Measurements from ENCODE around the gene DHODH.
"Not testable (repeated sequence)": the region's sequence is repeated elsewhere in the genome, so short reads cannot be mapped to it uniquely, and the experiment has no call there.

DNA sequence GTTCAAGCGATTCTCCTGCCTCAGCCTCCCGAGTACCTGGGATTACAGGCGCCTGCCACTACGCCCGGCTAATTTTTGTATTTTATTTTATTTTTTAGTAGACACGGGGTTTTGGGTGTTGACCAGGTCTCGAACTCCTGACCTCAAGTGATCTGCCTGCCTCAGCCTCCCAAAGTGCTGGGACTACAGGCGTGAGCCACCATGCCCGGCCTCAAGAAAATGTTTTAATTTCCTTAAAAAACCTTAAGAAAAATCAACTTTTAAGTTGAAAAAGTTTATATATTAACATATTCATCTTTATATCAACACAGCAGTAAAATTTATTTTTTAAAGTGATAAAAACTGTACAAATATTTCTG, 500 bp upstream of the DHODH start:
- TF ChIP-seq CTCF (IDR thresholded peaks at IDR 0.05; ENCODE audit: poor library complexity, severe bottlenecking); POLR2AphosphoS5 (IDR thresholded peaks at IDR 0.05); TAF1 (IDR thresholded peaks at IDR 0.05; ENCODE audit: low read depth); EZH2 (IDR thresholded peaks at IDR 0.05; ENCODE audit: borderline replicate concordance, insufficient read depth, low read length, poor library complexity, severe bottlenecking): not testable (repeated sequence)
- TF ChIP-seq, protein P1, sequence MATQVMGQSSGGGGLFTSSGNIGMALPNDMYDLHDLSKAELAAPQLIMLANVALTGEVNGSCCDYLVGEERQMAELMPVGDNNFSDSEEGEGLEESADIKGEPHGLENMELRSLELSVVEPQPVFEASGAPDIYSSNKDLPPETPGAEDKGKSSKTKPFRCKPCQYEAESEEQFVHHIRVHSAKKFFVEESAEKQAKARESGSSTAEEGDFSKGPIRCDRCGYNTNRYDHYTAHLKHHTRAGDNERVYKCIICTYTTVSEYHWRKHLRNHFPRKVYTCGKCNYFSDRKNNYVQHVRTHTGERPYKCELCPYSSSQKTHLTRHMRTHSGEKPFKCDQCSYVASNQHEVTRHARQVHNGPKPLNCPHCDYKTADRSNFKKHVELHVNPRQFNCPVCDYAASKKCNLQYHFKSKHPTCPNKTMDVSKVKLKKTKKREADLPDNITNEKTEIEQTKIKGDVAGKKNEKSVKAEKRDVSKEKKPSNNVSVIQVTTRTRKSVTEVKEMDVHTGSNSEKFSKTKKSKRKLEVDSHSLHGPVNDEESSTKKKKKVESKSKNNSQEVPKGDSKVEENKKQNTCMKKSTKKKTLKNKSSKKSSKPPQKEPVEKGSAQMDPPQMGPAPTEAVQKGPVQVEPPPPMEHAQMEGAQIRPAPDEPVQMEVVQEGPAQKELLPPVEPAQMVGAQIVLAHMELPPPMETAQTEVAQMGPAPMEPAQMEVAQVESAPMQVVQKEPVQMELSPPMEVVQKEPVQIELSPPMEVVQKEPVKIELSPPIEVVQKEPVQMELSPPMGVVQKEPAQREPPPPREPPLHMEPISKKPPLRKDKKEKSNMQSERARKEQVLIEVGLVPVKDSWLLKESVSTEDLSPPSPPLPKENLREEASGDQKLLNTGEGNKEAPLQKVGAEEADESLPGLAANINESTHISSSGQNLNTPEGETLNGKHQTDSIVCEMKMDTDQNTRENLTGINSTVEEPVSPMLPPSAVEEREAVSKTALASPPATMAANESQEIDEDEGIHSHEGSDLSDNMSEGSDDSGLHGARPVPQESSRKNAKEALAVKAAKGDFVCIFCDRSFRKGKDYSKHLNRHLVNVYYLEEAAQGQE (IDR thresholded peaks at IDR 0.05; ENCODE audit: borderline replicate concordance), result not testable (repeated sequence)
